Stimulated activated CD8-positive, alpha-beta memory T cell treated with anti-CD3 and anti-CD28 coated beads, Interleukin-12 subunit alpha, Interleukin-12 subunit beta, amount 100 ng/mL, for 4 hours (primary cell): ENCODE measurements around the gene PTPN23.
"Not testable (repeated sequence)": the region's sequence is repeated elsewhere in the genome, so short reads cannot be mapped to it uniquely, and the experiment has no call there.

Experiments used
- DNase-seq: peaks from one replicate; pipeline ENCODE4 v3.0.0-alpha.2; 2020; ENCODE audit warnings: low read depth

Gene PTPN23, protein sequence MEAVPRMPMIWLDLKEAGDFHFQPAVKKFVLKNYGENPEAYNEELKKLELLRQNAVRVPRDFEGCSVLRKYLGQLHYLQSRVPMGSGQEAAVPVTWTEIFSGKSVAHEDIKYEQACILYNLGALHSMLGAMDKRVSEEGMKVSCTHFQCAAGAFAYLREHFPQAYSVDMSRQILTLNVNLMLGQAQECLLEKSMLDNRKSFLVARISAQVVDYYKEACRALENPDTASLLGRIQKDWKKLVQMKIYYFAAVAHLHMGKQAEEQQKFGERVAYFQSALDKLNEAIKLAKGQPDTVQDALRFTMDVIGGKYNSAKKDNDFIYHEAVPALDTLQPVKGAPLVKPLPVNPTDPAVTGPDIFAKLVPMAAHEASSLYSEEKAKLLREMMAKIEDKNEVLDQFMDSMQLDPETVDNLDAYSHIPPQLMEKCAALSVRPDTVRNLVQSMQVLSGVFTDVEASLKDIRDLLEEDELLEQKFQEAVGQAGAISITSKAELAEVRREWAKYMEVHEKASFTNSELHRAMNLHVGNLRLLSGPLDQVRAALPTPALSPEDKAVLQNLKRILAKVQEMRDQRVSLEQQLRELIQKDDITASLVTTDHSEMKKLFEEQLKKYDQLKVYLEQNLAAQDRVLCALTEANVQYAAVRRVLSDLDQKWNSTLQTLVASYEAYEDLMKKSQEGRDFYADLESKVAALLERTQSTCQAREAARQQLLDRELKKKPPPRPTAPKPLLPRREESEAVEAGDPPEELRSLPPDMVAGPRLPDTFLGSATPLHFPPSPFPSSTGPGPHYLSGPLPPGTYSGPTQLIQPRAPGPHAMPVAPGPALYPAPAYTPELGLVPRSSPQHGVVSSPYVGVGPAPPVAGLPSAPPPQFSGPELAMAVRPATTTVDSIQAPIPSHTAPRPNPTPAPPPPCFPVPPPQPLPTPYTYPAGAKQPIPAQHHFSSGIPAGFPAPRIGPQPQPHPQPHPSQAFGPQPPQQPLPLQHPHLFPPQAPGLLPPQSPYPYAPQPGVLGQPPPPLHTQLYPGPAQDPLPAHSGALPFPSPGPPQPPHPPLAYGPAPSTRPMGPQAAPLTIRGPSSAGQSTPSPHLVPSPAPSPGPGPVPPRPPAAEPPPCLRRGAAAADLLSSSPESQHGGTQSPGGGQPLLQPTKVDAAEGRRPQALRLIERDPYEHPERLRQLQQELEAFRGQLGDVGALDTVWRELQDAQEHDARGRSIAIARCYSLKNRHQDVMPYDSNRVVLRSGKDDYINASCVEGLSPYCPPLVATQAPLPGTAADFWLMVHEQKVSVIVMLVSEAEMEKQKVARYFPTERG (N-terminal part only)

DNA sequence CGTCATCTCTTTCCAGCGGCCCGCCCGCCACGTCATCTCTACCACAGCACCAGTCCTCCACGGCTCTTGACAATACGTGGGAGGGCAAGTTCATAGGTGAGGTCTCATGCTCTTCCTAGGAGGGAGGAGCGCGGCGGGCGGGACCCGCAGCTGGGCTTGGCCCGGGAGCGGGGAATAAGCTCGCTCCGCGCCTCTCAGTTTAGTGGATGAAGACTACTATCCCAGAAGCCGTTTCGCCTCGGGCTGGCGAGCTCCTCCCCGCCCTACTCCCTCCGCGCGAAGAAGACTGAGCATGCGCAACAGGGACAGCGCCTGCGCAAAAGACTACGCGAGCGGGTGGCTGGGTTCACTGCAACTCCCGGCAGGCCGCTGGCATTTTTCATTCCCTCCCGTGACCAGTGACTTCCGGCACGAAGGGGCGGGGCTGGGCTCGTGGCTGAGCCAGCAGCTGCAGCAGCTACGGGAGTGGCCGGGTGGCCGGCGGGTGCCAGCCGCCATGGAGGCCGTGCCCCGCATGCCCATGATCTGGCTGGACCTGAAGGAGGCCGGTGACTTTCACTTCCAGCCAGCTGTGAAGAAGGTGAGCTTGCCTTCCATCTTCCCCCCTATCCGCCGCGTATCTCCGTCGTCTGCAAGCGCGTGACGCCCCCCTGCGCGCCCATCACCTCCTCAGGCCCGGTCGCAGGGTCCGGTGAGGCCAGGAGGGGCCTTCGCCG is at the start of gene PTPN23:
PTPN23 (plus strand) TSS at position 421 of the 716 bp plus-strand sequence; CDS start at position 497, 76 bp downstream.
- peak; percentile 98 for DNase-seq

DNA sequence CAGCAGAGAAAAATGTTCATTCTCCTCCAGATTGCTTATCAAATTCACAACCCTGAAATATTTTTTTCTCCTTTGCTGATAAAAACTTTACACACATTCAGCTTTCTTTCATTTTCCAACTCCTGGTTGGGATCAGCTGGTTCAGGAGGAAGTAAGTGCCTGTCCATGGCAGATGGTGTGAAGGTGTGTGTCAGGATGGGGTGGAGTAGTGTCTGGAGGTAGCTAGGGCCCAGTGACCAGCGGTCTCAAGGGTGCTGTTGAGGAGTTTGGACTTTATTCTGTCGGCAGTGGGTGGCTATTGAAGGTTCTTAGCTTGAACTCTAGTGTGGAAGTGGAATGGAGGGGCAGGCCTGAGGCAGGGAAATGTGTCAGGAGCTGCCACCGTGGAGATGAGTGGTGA is 46.9 kb upstream of the PTPN23 start:
- DNase-seq: no peak

GRCh38 chr3:47337656-47338055 is 43.2 kb upstream of the PTPN23 start:
- DNase-seq: no peak

- DNase-seq: no peak
These were observed 40.9 kb upstream of the PTPN23 start for GRCh38 chr3:47339951-47340350.

GRCh38 chr3:47340866-47341265 is 40.0 kb upstream of the PTPN23 start:
- DNase-seq: no peak

DNA sequence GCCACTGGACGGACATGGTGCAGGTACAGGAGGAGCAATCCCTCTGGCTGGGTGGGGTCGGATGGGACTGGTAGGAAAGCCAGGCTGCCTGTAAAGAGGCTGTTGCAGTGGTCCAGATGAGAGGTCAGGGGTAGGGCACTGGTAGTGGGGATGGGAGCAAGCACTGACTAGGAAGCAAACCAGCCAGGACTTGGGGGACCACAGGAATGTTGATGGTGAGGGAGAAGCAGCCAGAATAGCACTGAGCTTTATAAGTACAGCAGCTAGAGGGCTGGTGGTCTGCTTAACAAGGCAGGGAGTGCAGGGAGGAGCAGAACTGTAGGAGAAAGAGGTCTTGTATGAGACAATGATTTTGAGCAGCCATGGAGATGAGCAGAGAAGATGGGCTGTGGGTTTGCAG is 38.7 kb upstream of the PTPN23 start:
- no peak for DNase-seq

DNA sequence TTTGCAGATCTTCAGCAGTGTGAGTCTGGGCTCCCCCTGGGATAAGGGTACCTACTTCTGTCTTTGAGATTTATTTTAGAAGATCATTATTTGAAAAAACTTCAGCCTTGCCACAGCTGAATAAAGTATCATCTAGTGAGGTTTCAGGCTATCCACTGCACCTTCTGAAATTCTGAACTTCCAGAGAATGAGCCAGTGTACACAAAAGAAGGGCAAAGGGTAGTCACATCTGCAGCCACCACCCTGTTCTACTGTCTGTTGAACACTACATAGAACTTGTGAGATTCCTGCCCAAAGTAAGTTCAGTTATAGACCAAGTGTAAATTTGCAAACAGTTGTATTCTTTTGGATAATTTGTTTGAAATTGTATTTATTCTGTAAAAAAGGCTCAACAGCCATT is 38.0 kb upstream of the PTPN23 start:
- DNase-seq: no peak

GRCh38 chr3:47343471-47343971 is 37.3 kb upstream of the PTPN23 start:
- DNase-seq: no peak

DNA sequence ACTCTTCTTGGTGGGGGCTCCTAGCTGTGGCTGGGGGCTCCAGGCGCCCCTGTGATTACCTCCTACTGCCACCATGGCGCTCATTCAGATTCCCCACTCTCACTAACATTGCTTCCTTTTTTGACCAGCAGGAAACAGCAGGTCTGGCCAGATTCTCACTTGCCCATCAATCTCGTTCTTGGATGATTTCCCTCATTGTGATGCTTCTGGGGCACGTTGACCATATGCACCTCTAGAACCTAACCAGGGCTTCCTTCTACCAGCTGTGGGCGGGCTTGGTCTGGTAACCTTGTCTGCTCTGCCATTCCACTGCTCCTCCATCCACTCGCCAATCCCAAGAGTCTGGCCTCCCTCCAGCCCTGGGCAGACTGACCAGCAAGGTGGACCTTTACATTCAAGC is 35.9 kb upstream of the PTPN23 start:
- no peak for DNase-seq

GRCh38 chr3:47347217-47347801 is 33.5 kb upstream of the PTPN23 start:
- no peak for DNase-seq

- no peak for DNase-seq
These were observed 32.2 kb upstream of the PTPN23 start for GRCh38 chr3:47348411-47349154.

- DNase-seq: no peak
These were observed 25.8 kb upstream of the PTPN23 start for GRCh38 chr3:47355010-47355409.

DNA sequence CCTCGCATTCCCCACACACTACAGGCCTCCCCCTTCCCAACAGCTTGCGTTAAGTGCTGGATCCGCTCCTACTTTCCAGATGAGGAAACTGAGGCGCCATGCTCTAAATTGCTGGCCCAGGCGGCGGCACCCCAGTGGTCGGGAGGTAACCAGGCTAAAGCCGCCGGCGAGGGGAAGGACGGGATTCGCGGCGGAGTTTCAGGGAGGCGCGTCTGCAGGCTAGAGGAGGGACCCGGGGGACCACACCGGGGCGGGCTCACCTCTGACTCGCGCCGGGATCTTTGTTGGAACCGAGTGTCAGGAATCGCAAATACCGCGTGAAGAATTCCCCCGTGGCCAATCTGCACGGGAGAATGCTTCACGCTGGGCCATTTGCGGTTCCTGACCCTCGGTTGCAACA is 24.6 kb upstream of the PTPN23 start:
- no peak for DNase-seq

- DNase-seq: no peak
These were observed 21.5 kb upstream of the PTPN23 start for GRCh38 chr3:47359323-47359722.

DNA sequence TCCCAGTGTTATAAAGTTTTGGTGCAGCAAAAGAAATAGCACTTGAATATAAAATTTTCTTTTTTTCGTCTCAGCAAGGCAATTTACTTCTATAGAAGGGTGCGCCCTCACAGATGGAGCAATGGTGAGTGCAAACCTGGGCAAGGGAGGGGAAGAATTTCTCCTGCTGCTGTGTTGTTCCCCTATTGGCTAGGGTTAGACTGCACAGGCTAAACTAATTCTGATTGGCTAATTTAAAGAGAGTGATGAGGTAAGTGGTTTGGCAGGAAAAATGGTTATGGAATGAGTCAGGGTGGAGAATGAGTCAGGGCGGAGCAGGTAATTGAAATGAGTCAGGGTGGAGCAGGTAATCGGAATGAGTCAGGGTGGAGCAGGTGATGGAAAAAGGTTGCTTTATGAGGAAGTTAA is 20.7 kb upstream of the PTPN23 start:
- not testable (repeated sequence) for DNase-seq

GRCh38 chr3:47362701-47363100 is 18.1 kb upstream of the PTPN23 start:
- DNase-seq: no peak

GRCh38 chr3:47365213-47366153 is 15.3 kb upstream of the PTPN23 start:
- DNase-seq: no peak

DNA sequence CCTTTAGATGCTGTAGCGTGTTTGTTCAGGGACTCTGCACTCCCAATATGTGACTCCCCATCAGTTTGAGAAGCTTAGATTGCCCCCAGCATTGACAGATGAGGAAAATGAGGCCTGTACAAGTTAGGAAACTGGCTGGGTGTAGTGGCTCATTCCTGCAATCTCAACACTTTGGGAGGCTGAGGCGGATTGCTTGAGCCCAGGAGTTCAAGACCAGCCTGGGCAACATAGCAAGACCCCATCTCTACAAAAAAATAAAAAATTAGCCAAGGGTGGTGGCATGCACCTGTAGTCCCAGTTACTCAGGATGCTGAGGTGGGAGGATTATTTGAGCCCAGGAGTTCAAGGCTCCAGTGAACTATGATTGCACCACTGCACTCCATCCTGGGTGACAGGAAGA is 14.0 kb upstream of the PTPN23 start:
- no peak for DNase-seq

DNA sequence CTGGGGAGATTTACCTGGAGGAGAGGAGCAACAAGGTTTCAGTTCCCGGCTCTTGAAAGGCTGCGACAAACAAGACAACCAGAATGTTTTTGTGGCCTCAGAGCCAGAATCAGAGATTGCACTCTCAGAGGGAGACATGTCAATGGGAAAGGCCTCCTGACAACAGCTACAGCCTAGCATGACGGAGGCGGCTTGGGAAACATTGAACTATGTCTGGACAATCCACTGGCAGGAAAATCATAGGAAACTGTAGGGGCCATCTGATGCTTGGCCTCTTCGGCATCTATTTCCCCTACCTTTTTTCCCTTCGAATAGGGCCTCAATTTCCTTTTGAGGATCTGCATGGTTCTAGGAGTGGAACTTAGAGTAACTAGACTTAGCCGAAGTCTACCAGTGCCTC is 13.2 kb upstream of the PTPN23 start:
- DNase-seq: no peak
